CD14-positive monocyte (primary cell): ENCODE data around the gene FBXL16. TPM values are rescaled to one million over a fixed set of nuclear protein-coding genes. Genes with fewer than 3 reads are reported as not detected.
A peak's percentile ranks its signal among the peaks of the same experiment; 100 is the strongest.

Experiments used
- DNase-seq, 3 donors: peaks; one replicate each; pipeline ENCODE4 v3.0.0-alpha.2; 2011 to 2022
- H2AFZ ChIP-seq: 2 replicates; pipeline ENCODE4 v1.6.0; 2012; ENCODE audit warnings: mild to moderate bottlenecking, low read depth, low read length, inconsistent platforms; ENCODE audit not compliant: insufficient read depth, poor library complexity, severe bottlenecking
- H3K27ac ChIP-seq, 2 donors: 1 replicate in 1 of 2; 2 replicates in 1 of 2; pipeline ENCODE4 v1.5.1; 2012 to 2013; ENCODE audit warnings: low read length in 2 of 2, control low read depth in 1 of 2, inconsistent platforms in 1 of 2, low read depth in 1 of 2, mild to moderate bottlenecking in 1 of 2
- H3K27me3 ChIP-seq, 2 donors: one replicate each; pipeline versions ENCODE4 v1.6.0 to v1.6.1; 2011 to 2013; ENCODE audit warnings: low read length in 2 of 2; ENCODE audit not compliant: control insufficient read depth in 2 of 2, insufficient read depth in 2 of 2
- H3K36me3 ChIP-seq, 2 donors: replicated peaks in 1 of 2; 1 replicate in 1 of 2; 2 replicates in 1 of 2; pipeline versions ENCODE4 v1.5.1 to v1.6.1; 2012 to 2013; ENCODE audit warnings: low read length in 2 of 2, control low read depth in 1 of 2, inconsistent platforms in 1 of 2, mild to moderate bottlenecking in 1 of 2; ENCODE audit not compliant: insufficient read depth in 2 of 2, control insufficient read depth in 1 of 2
- H3K4me1 ChIP-seq, 2 donors: 1 replicate in 1 of 2; 2 replicates in 1 of 2; pipeline versions ENCODE4 v1.5.1 to v1.6.1; 2012 to 2013; ENCODE audit warnings: low read length in 2 of 2, control low read depth in 1 of 2, inconsistent platforms in 1 of 2, mild to moderate bottlenecking in 1 of 2, moderate library complexity in 1 of 2; ENCODE audit not compliant: insufficient read depth in 2 of 2, control insufficient read depth in 1 of 2
- H3K4me2 ChIP-seq: replicated peaks from 2 replicates; pipeline ENCODE3; 2012; ENCODE audit warnings: low read length, moderate library complexity, mild to moderate bottlenecking; ENCODE audit not compliant: poor library complexity, severe bottlenecking; ENCODE audit errors: extremely low read depth
- H3K4me3 ChIP-seq, 3 experiments: fragments of 200-600 bp in 1 of 3; sonication (generic) in 1 of 3; replicated peaks in 1 of 3; 1 replicate in 2 of 3; 2 replicates in 1 of 3; pipeline ENCODE4 v1.5.1; 2011 to 2013; ENCODE audit warnings: low read length in 3 of 3, mild to moderate bottlenecking in 3 of 3, control low read depth in 2 of 3, low read depth in 2 of 3, inconsistent platforms in 1 of 3, moderate library complexity in 1 of 3
- H3K79me2 ChIP-seq: 2 replicates; pipeline ENCODE4 v1.6.0; 2012; ENCODE audit warnings: mild to moderate bottlenecking, control low read depth, inconsistent platforms, low read length, moderate library complexity; ENCODE audit not compliant: insufficient read depth
- H3K9ac ChIP-seq: 2 replicates; pipeline ENCODE4 v1.6.0; 2017; ENCODE audit warnings: low read length, mild to moderate bottlenecking; ENCODE audit not compliant: insufficient read depth, poor library complexity, severe bottlenecking
- H3K9me3 ChIP-seq, 2 donors: replicated peaks in 1 of 2; 1 replicate in 1 of 2; 2 replicates in 1 of 2; pipeline versions ENCODE4 v1.5.1 to v1.6.1; 2012 to 2013; ENCODE audit warnings: low read length in 2 of 2, control low read depth in 1 of 2; ENCODE audit not compliant: control insufficient read depth in 1 of 2, insufficient read depth in 1 of 2
- H4K20me1 ChIP-seq: 2 replicates; pipeline ENCODE4 v1.6.0; 2012; ENCODE audit warnings: mild to moderate bottlenecking, low read length, control low read depth, moderate library complexity; ENCODE audit not compliant: insufficient read depth
- H3K27ac Mint-ChIP-seq, 7 donors: one replicate each; pipeline ENCODE4 v1.8.0; 2020; ENCODE audit warnings: mild to moderate bottlenecking in 7 of 7, mixed read lengths in 7 of 7, moderate library complexity in 6 of 7, inconsistent platforms in 2 of 7
- H3K27me3 Mint-ChIP-seq, 3 donors: one replicate each; pipeline ENCODE4 v1.8.0; 2021 to 2022; ENCODE audit warnings: low read depth in 3 of 3, mild to moderate bottlenecking in 3 of 3, mixed read lengths in 3 of 3, moderate library complexity in 3 of 3, inconsistent platforms in 1 of 3
- H3K36me3 Mint-ChIP-seq, 2 donors: one replicate each; pipeline ENCODE4 v1.8.0; 2020; ENCODE audit warnings: mixed read lengths in 2 of 2, inconsistent platforms in 1 of 2, mild to moderate bottlenecking in 1 of 2
- H3K4me1 Mint-ChIP-seq: one replicate; pipeline ENCODE4 v1.8.0; 2020; ENCODE audit warnings: mild to moderate bottlenecking, mixed read lengths
- H3K4me3 Mint-ChIP-seq, 2 donors: one replicate each; pipeline ENCODE4 v1.8.0; 2020; ENCODE audit warnings: mild to moderate bottlenecking in 2 of 2, mixed read lengths in 2 of 2, moderate library complexity in 1 of 2
- H3K9me3 Mint-ChIP-seq, 7 donors: one replicate each; pipeline ENCODE4 v1.8.0; 2020 to 2022; ENCODE audit warnings: mixed read lengths in 7 of 7, mild to moderate bottlenecking in 6 of 7, moderate library complexity in 6 of 7, inconsistent platforms in 2 of 7
- CTCF ChIP-seq: fragments of 200-600 bp; IDR thresholded peaks from one replicate; pipeline ENCODE4 v1.8.0; 2022; ENCODE audit warnings: antibody characterized with exemption, mild to moderate bottlenecking
- WGBS: methylation state at CpG from one replicate; pipeline ENCODE4 v1.1.5; 2013; ENCODE audit warnings: missing lambda C conversion rate; ENCODE audit not compliant: insufficient coverage; 5-methylcytosine and 5-hydroxymethylcytosine counted together
- intact Hi-C, 2 donors: fragments of 100-400 bp; cut with micrococcal nuclease; formaldehyde crosslinking; loops; one replicate each; pipeline versions ENCODE4 v1.15.0 to v1.15.1; 2023
- polyA plus RNA-seq, 3 donors: library from polyadenylated mRNA; depleted of rRNA in 1 of 3; unstranded in 2 of 3; stranded (reverse) in 1 of 3; fragments of 300-500 nt in 2 of 3; fragments of >200 nt in 1 of 3; fragmentation: Illumina TruSeq in 2 of 3; gene quantifications; 1 replicate in 2 of 3; 2 replicates in 1 of 3; pipeline ENCODE4 v1.2.3, GENCODE V29; 2012 to 2021

The FBXL16 gene
- polyA plus RNA-seq, 3 donors: 0.28 to 1.0 (median 0.49) TPM

- Histone ChIP-seq H3K36me3 (no peaks in the 10 kb centered on the region), H3K4me1 (peaks cover 41 to 64% of the 10 kb centered on the region in 2 donors), H3K9ac (no peak overlapping the region), H2AFZ (no peak overlapping the region), H3K27me3 (no peaks in the 10 kb centered on the region), H4K20me1 (peaks cover 49% of the 10 kb centered on the region), H3K4me2 (no peak overlapping the region), H3K9me3 (no peaks in the 10 kb centered on the region), H3K4me3 (no peak overlapping the region), H3K79me2 (peaks cover 31% of the 10 kb centered on the region), H3K27ac (no peak overlapping the region)
- H3K27ac Mint-ChIP-seq: peak overlapping the region in 1 of 7 donors; percentile 77
- no peak for TF ChIP-seq CTCF
- no peak overlapping the region for H3K4me3 Mint-ChIP-seq
- intact Hi-C loops: no loop called here
- WGBS: 97% methylated on average over 7 of the region's 12 CpGs
- DNase-seq: no peak
- H3K4me1 Mint-ChIP-seq: peaks cover 42% of the 10 kb centered on the region
- H3K9me3 Mint-ChIP-seq: peaks cover 0 to 2% (median 0%) of the 10 kb centered on the region in 7 donors
- H3K36me3 Mint-ChIP-seq: peaks cover 5 to 15% of the 10 kb centered on the region in 2 donors
- no peaks in the 10 kb centered on the region for H3K27me3 Mint-ChIP-seq
Measured at GRCh38 chr16:644556-644955, 61.0 kb downstream of the FBXL16 start.

GRCh38 chr16:643050-643368 is 62.6 kb downstream of the FBXL16 start:
- peaks cover 46% of the 10 kb centered on the region for H4K20me1 ChIP-seq
- peaks cover 31% of the 10 kb centered on the region for H3K79me2 ChIP-seq
- H3K9me3 Mint-ChIP-seq: peaks cover 0 to 2% (median 0%) of the 10 kb centered on the region in 7 donors
- peaks cover 32 to 50% of the 10 kb centered on the region in 2 donors for H3K4me1 ChIP-seq
- TF ChIP-seq CTCF: no peak
- H3K27ac Mint-ChIP-seq: peak overlapping the region in 6 of 7 donors; percentile 77 to 93 (median 90)
- peak overlapping the region; percentile 81 for H3K9ac ChIP-seq
- H3K27me3 ChIP-seq: no peaks in the 10 kb centered on the region
- no peaks in the 10 kb centered on the region for H3K9me3 ChIP-seq
- peaks cover 37% of the 10 kb centered on the region for H3K4me1 Mint-ChIP-seq
- H3K4me3 Mint-ChIP-seq: peak overlapping the region; percentile 73 to 87
- H2AFZ ChIP-seq: peak overlapping the region; percentile 46
- H3K4me3 ChIP-seq: peak overlapping the region; percentile 45 to 78 (median 47)
- peaks cover 5 to 15% of the 10 kb centered on the region in 2 donors for H3K36me3 Mint-ChIP-seq
- H3K36me3 ChIP-seq: no peaks in the 10 kb centered on the region
- peak overlapping the region; percentile 84 to 86 for H3K27ac ChIP-seq
- no peak for DNase-seq
- peak overlapping the region; percentile 77 for H3K4me2 ChIP-seq
- 90% methylated on average over 7 of the region's 13 CpGs for WGBS
- H3K27me3 Mint-ChIP-seq: no peaks in the 10 kb centered on the region
- intact Hi-C loops: no loop called here

Other genes starting within 250 kb of the FBXL16 start
- 10 to 100 TPM in 1 of 3 donors, 1 to 10 TPM in 2; 3.4 to 42.6 (median 3.9) TPM for gene CAPN15, start 178.1 kb downstream of the FBXL16 start, polyA plus RNA-seq
- gene PRR35, start 145.4 kb downstream of the FBXL16 start, polyA plus RNA-seq: not detected
- gene NHLRC4, start 138.8 kb downstream of the FBXL16 start, polyA plus RNA-seq: under 1 TPM; 0.29 to 0.57 (median 0.36) TPM
- gene PIGQ, start 135.8 kb downstream of the FBXL16 start, polyA plus RNA-seq: 10 to 100 TPM; 11.4 to 39.8 (median 12.1) TPM
- 10 to 100 TPM; 10.0 to 22.6 (median 10.9) TPM for gene RAB40C, start 115.7 kb downstream of the FBXL16 start, polyA plus RNA-seq
- gene WFIKKN1, start 74.8 kb downstream of the FBXL16 start, polyA plus RNA-seq: under 1 TPM in 1 of 3 donors, not detected in 2; 0.76 TPM
- 10 to 100 TPM; 57.1 to 80.9 (median 70.4) TPM for gene METTL26, start 69.5 kb downstream of the FBXL16 start, polyA plus RNA-seq
- 10 to 100 TPM; 23.7 to 65.6 (median 42.1) TPM for gene MCRIP2, start 64.0 kb downstream of the FBXL16 start, polyA plus RNA-seq
- 10 to 100 TPM in 1 of 3 donors, 1 to 10 TPM in 1, under 1 TPM in 1; 0.13 to 16.5 (median 1.1) TPM for gene WDR90, start 56.4 kb downstream of the FBXL16 start, polyA plus RNA-seq
- gene RHOT2, start 37.7 kb downstream of the FBXL16 start, polyA plus RNA-seq: 100 to 1,000 TPM in 1 of 3 donors, 10 to 100 TPM in 2; 25.4 to 276 (median 26.3) TPM
- 1 to 10 TPM in 1 of 3 donors, not detected in 2; 1.3 TPM for gene RHBDL1, start 30.1 kb downstream of the FBXL16 start, polyA plus RNA-seq
- 100 to 1,000 TPM in 2 of 3 donors, 10 to 100 TPM in 1; 83.3 to 108 (median 106) TPM for gene STUB1, start 25.4 kb downstream of the FBXL16 start, polyA plus RNA-seq
- 10 to 100 TPM; 28.7 to 45.3 (median 33.5) TPM for gene JMJD8, start 21.5 kb downstream of the FBXL16 start, polyA plus RNA-seq
- gene WDR24, start 15.4 kb downstream of the FBXL16 start, polyA plus RNA-seq: 1 to 10 TPM; 5.7 to 9.2 (median 7.4) TPM
- 1 to 10 TPM in 2 of 3 donors, under 1 TPM in 1; 0.97 to 5.4 (median 1.7) TPM for gene METRN, start 9.3 kb upstream of the FBXL16 start, polyA plus RNA-seq
- gene ANTKMT, start 15.3 kb upstream of the FBXL16 start, polyA plus RNA-seq: 10 to 100 TPM; 21.5 to 56.3 (median 34.4) TPM
- under 1 TPM in 1 of 3 donors, not detected in 2; 0.96 TPM for gene CCDC78, start 20.6 kb upstream of the FBXL16 start, polyA plus RNA-seq
- 1 to 10 TPM in 2 of 3 donors, under 1 TPM in 1; 0.60 to 8.9 (median 1.5) TPM for gene HAGHL, start 21.3 kb upstream of the FBXL16 start, polyA plus RNA-seq
- gene CIAO3, start 35.2 kb upstream of the FBXL16 start, polyA plus RNA-seq: 10 to 100 TPM in 2 of 3 donors, 1 to 10 TPM in 1; 8.6 to 41.1 (median 11.8) TPM
- gene MSLN, start 54.9 kb upstream of the FBXL16 start, polyA plus RNA-seq: under 1 TPM in 2 of 3 donors, not detected in 1; 0.07 to 0.29 TPM
- 10 to 100 TPM; 29.5 to 38.1 (median 31.5) TPM for gene RPUSD1, start 82.6 kb upstream of the FBXL16 start, polyA plus RNA-seq
- 10 to 100 TPM in 1 of 3 donors, 1 to 10 TPM in 1, under 1 TPM in 1; 0.57 to 13.8 (median 2.2) TPM for gene CHTF18, start 82.8 kb upstream of the FBXL16 start, polyA plus RNA-seq
- not detected for gene GNG13, start 94.9 kb upstream of the FBXL16 start, polyA plus RNA-seq